B cell (primary cell): Measurements from ENCODE around the gene NXNL1.

Experiments
- EZH2 ChIP-seq: IDR thresholded peaks from 2 replicates; pipeline ENCODE4 v1.6.1; 2012; ENCODE audit warnings: borderline replicate concordance, low read depth, mild to moderate bottlenecking, moderate library complexity, low read length; ENCODE audit not compliant: insufficient read depth, poor library complexity, severe bottlenecking
- TF ChIP-seq, protein P1 (sequence below): fragments of 200-600 bp; IDR thresholded peaks from one replicate; pipeline ENCODE4 v1.8.0; 2022; ENCODE audit warnings: antibody characterized with exemption, mild to moderate bottlenecking

DNA sequence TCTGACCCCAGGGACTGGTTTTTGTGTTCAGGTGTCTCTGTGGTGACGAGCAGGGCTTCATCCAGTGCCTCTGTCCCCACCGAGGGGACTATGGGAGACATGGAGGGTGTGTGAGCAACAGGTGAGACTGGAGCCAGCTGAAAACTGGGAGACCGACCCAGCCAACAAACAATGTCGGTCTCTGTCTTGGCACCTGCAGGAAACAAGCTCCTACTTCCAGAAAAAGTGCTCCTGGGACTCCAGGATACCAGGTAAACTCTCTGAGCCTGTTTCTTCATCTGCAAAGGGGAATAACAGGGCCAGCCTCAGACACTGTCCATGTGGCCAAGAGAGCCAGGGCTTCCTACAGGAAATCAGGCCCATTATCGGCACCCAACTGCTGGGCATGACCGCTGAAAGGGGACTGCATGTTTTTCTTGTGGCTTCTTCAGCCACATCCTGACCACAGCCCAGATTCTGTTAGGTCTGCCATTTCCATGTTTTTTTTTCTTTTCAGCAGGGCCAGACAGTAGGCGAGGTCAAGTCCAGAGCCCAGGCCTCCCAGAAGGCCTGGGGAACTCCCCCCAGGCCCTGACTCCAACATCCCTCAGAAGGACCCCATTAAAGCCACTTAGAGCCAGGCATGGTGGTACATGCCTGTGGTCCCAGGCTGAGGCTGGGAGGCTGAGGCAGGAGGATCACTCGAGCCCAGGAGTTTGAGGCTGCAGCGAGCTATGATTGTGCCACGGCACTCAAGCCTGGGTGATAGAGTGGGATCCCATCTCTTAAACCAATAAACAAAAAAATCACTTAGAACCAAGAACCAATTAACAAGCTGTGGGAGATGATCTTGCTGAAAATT is 54.5 kb downstream of the NXNL1 start:
- TF ChIP-seq, protein P1, sequence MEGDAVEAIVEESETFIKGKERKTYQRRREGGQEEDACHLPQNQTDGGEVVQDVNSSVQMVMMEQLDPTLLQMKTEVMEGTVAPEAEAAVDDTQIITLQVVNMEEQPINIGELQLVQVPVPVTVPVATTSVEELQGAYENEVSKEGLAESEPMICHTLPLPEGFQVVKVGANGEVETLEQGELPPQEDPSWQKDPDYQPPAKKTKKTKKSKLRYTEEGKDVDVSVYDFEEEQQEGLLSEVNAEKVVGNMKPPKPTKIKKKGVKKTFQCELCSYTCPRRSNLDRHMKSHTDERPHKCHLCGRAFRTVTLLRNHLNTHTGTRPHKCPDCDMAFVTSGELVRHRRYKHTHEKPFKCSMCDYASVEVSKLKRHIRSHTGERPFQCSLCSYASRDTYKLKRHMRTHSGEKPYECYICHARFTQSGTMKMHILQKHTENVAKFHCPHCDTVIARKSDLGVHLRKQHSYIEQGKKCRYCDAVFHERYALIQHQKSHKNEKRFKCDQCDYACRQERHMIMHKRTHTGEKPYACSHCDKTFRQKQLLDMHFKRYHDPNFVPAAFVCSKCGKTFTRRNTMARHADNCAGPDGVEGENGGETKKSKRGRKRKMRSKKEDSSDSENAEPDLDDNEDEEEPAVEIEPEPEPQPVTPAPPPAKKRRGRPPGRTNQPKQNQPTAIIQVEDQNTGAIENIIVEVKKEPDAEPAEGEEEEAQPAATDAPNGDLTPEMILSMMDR: no peak
- no peak for TF ChIP-seq EZH2
